Esophagus squamous epithelium (tissue), 4 donors: ENCODE measurements around the gene IFIT3.

Experiments
- POLR2A ChIP-seq, 4 donors: fragments of 450-650 bp; IDR thresholded peaks; one replicate each; pipeline ENCODE4 v1.6.1; 2017; ENCODE audit warnings: antibody characterized with exemption in 4 of 4, mild to moderate bottlenecking in 4 of 4, moderate library complexity in 3 of 4
- TF ChIP-seq, protein P1 (sequence below), 6 experiments: fragments of 450-650 bp in 4 of 6; fragments of 200-600 bp in 2 of 6; sonication (generic) in 2 of 6; IDR thresholded peaks; one replicate each; pipeline ENCODE4 v1.5.1; 2016 to 2019; ENCODE audit warnings: antibody characterized with exemption in 6 of 6, mild to moderate bottlenecking in 4 of 6, moderate library complexity in 4 of 6

DNA sequence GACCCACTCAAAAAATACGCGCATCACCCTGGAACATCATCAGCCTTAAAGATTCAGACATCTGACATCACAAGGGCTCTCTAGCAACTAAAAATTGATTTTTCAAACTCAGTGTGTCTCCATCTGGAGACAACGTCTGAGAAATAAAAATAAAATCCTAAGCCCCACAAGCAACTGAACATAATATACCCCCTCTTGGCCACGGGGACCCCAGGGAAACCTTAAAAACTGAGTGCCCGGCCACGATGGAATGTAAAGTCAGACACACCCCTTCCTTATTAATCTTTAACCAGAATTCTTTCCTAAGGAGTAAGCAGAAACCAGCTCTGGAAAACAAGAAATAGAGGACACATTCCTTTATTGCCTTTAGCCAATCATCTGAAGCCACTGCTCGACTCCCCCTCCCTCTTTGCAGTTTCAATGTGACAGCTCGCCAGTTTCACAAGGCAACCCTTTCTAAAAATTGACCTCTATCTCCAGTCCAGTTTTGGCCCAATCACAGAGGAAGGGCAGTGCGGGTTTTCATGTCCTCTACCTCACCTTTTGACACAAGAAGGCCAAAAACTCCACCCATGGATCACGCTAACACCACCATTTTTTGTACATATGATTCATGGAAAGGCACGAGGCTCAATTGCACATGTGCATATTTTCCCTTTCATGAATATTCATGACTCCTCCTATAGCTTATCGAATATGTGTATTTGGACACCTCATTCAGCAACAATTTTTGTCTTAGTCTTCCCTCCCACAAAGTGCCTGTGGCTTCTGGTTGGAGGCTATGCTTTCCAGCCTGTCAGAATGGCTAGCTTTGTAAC lies 24.2 kb downstream of the IFIT3 start:
- TF ChIP-seq POLR2A (IDR thresholded peaks at IDR 0.05): no peak
- TF ChIP-seq, protein P1, sequence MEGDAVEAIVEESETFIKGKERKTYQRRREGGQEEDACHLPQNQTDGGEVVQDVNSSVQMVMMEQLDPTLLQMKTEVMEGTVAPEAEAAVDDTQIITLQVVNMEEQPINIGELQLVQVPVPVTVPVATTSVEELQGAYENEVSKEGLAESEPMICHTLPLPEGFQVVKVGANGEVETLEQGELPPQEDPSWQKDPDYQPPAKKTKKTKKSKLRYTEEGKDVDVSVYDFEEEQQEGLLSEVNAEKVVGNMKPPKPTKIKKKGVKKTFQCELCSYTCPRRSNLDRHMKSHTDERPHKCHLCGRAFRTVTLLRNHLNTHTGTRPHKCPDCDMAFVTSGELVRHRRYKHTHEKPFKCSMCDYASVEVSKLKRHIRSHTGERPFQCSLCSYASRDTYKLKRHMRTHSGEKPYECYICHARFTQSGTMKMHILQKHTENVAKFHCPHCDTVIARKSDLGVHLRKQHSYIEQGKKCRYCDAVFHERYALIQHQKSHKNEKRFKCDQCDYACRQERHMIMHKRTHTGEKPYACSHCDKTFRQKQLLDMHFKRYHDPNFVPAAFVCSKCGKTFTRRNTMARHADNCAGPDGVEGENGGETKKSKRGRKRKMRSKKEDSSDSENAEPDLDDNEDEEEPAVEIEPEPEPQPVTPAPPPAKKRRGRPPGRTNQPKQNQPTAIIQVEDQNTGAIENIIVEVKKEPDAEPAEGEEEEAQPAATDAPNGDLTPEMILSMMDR (IDR thresholded peaks at IDR 0.05): no peak
